ENCODE measurements around the gene GABRB3.

Gene GABRB3

DNA sequence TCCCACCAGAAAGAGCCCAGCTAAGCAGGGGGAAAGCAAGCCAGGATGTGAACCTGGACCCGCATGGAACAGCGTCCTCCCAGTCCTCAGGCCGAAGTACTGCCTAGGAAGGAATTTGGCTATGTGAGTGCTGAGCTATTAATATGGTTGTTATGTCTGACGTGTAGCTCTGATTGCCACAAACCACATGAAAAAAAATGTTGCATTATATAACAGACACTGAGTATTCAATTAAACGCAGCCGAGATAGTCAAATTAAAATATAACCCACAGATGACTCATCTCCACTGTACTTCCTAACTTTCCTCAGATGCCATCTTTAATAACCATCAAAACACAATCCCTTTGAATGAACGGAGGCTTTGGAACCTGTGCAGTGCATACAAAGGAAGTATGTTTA lies 111.1 kb downstream of the GABRB3 start:
- H3K9me3 ChIP-seq (ENCODE audit: control insufficient read depth in 2 of 2, low read length in 2 of 2) = peaks cover 0 to 4% of the 10 kb centered on the region in 2 donors
- no peaks in the 10 kb centered on the region for H3K27me3 ChIP-seq (ENCODE audit: control insufficient read depth in 2 of 2, insufficient read depth in 2 of 2, low read length in 2 of 2)
- no peaks in the 10 kb centered on the region for H3K36me3 ChIP-seq (ENCODE audit: control insufficient read depth in 2 of 2, insufficient read depth in 2 of 2, low read length in 2 of 2)
- H3K4me3 ChIP-seq (ENCODE audit: low read length in 2 of 2) = no peak overlapping the region
- H3K4me1 ChIP-seq (ENCODE audit: control insufficient read depth in 2 of 2, insufficient read depth in 2 of 2, low read length in 2 of 2) = no peaks in the 10 kb centered on the region
- H3K9ac ChIP-seq (ENCODE audit: low read depth in 1 of 2, low read length in 2 of 2) = no peak overlapping the region
- H3K27ac ChIP-seq (ENCODE audit: low read depth in 2 of 2, low read length in 2 of 2) = no peak overlapping the region

DNA sequence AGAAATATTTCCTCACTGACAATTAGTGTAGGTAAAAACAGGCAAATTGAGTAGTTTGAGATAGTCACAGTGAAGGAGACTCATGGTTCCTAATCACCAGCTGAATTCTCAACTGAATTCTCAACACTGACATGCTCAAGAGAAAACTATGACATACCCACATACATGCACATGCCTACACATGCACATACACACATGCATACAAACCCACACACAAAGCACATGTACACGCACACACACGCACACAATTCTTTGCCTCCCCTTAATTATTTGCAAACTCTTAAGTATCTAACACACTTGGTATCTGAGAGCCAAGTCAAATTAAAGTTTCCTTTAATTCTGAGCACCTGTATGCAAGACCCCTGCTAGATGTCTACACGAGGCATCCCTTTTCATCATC lies 111.8 kb downstream of the GABRB3 start:
- no peak overlapping the region for H3K9ac ChIP-seq (ENCODE audit: low read depth in 1 of 2, low read length in 2 of 2)
- H3K27me3 ChIP-seq (ENCODE audit: control insufficient read depth in 2 of 2, insufficient read depth in 2 of 2, low read length in 2 of 2) = no peaks in the 10 kb centered on the region
- H3K4me1 ChIP-seq (ENCODE audit: control insufficient read depth in 2 of 2, insufficient read depth in 2 of 2, low read length in 2 of 2) = no peaks in the 10 kb centered on the region
- H3K27ac ChIP-seq (ENCODE audit: low read depth in 2 of 2, low read length in 2 of 2) = no peak overlapping the region
- no peak overlapping the region for H3K4me3 ChIP-seq (ENCODE audit: low read length in 2 of 2)
- H3K36me3 ChIP-seq (ENCODE audit: control insufficient read depth in 2 of 2, insufficient read depth in 2 of 2, low read length in 2 of 2) = no peaks in the 10 kb centered on the region
- peaks cover 0 to 2% of the 10 kb centered on the region in 2 donors for H3K9me3 ChIP-seq (ENCODE audit: control insufficient read depth in 2 of 2, low read length in 2 of 2)

- no peak overlapping the region for H3K4me3 ChIP-seq (ENCODE audit: low read length in 2 of 2)
- no peak overlapping the region for H3K27ac ChIP-seq (ENCODE audit: low read depth in 2 of 2, low read length in 2 of 2)
- no peak overlapping the region for H3K9ac ChIP-seq (ENCODE audit: low read depth in 1 of 2, low read length in 2 of 2)
- no peaks in the 10 kb centered on the region for H3K36me3 ChIP-seq (ENCODE audit: control insufficient read depth in 2 of 2, insufficient read depth in 2 of 2, low read length in 2 of 2)
- peaks cover 0 to 2% of the 10 kb centered on the region in 2 donors for H3K9me3 ChIP-seq (ENCODE audit: control insufficient read depth in 2 of 2, low read length in 2 of 2)
- H3K4me1 ChIP-seq (ENCODE audit: control insufficient read depth in 2 of 2, insufficient read depth in 2 of 2, low read length in 2 of 2) = no peaks in the 10 kb centered on the region
- no peaks in the 10 kb centered on the region for H3K27me3 ChIP-seq (ENCODE audit: control insufficient read depth in 2 of 2, insufficient read depth in 2 of 2, low read length in 2 of 2)
Observed at GRCh38 chr15:26660241-26660640, 112.6 kb downstream of the GABRB3 start.

- Histone ChIP-seq H3K27ac (ENCODE audit: low read depth in 2 of 2, low read length in 2 of 2) (no peak overlapping the region), H3K27me3 (ENCODE audit: control insufficient read depth in 2 of 2, insufficient read depth in 2 of 2, low read length in 2 of 2) (no peaks in the 10 kb centered on the region), H3K9me3 (ENCODE audit: control insufficient read depth in 2 of 2, low read length in 2 of 2) (peaks cover 0 to 2% of the 10 kb centered on the region in 2 donors), H3K36me3 (ENCODE audit: control insufficient read depth in 2 of 2, insufficient read depth in 2 of 2, low read length in 2 of 2) (no peaks in the 10 kb centered on the region), H3K4me1 (ENCODE audit: control insufficient read depth in 2 of 2, insufficient read depth in 2 of 2, low read length in 2 of 2) (no peaks in the 10 kb centered on the region), H3K9ac (ENCODE audit: low read depth in 1 of 2, low read length in 2 of 2) (no peak overlapping the region), H3K4me3 (ENCODE audit: low read length in 2 of 2) (no peak overlapping the region)
Observed at GRCh38 chr15:26658290-26658689, 114.6 kb downstream of the GABRB3 start.

- Histone ChIP-seq H3K4me1 (ENCODE audit: control insufficient read depth in 2 of 2, insufficient read depth in 2 of 2, low read length in 2 of 2) (no peaks in the 10 kb centered on the region), H3K27me3 (ENCODE audit: control insufficient read depth in 2 of 2, insufficient read depth in 2 of 2, low read length in 2 of 2) (no peaks in the 10 kb centered on the region), H3K4me3 (ENCODE audit: low read length in 2 of 2) (no peak overlapping the region), H3K36me3 (ENCODE audit: control insufficient read depth in 2 of 2, insufficient read depth in 2 of 2, low read length in 2 of 2) (no peaks in the 10 kb centered on the region), H3K27ac (ENCODE audit: low read depth in 2 of 2, low read length in 2 of 2) (no peak overlapping the region), H3K9me3 (ENCODE audit: control insufficient read depth in 2 of 2, low read length in 2 of 2) (peaks cover 0 to 2% of the 10 kb centered on the region in 2 donors), H3K9ac (ENCODE audit: low read depth in 1 of 2, low read length in 2 of 2) (no peak overlapping the region)
Observed at GRCh38 chr15:26656080-26656479, 116.8 kb downstream of the GABRB3 start.

DNA sequence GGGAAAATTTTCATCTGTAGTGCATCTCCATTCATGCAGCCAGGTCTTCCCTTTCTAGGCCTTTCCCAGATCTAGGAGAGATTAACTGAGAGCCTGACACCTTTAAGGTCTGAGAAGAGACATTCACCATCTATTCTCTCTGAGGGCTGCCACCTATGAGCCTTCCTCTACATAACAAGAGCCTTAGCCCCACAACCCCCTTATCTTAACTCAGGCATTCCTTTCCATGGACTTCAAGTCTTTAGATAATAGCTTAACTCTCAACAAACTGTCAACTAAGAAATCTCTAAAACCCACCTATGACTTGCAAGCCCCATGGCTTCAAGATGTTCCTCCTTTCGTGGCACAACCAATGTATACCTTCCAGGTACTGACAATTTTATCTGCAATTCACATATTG lies 121.0 kb downstream of the GABRB3 start:
- H3K27ac ChIP-seq (ENCODE audit: low read depth in 2 of 2, low read length in 2 of 2) = no peak overlapping the region
- no peaks in the 10 kb centered on the region for H3K36me3 ChIP-seq (ENCODE audit: control insufficient read depth in 2 of 2, insufficient read depth in 2 of 2, low read length in 2 of 2)
- no peaks in the 10 kb centered on the region for H3K27me3 ChIP-seq (ENCODE audit: control insufficient read depth in 2 of 2, insufficient read depth in 2 of 2, low read length in 2 of 2)
- H3K4me1 ChIP-seq (ENCODE audit: control insufficient read depth in 2 of 2, insufficient read depth in 2 of 2, low read length in 2 of 2) = no peaks in the 10 kb centered on the region
- H3K4me3 ChIP-seq (ENCODE audit: low read length in 2 of 2) = no peak overlapping the region
- H3K9me3 ChIP-seq (ENCODE audit: control insufficient read depth in 2 of 2, low read length in 2 of 2) = peaks cover 3 to 9% of the 10 kb centered on the region in 2 donors
- no peak overlapping the region for H3K9ac ChIP-seq (ENCODE audit: low read depth in 1 of 2, low read length in 2 of 2)

DNA sequence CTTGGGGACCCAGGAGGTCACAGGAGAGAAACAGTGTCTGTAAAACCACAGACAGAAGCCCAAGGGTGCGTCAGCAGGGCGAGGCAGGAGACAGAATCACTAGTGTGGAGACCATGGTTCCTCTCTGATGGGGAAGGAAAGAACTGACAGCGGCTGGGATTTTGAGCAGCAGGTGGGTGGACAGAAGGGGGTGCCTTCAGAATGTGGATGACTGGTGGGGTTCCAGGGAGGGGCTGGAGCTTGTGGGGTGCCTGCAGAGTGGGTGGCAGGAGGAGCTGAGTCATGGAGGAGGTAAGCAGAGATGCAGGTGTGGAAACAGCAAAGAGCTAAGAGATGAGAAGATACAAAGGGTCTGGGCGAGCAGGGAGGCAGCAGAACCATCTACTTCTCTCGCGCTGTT lies 124.2 kb downstream of the GABRB3 start:
- Histone ChIP-seq H3K9me3 (ENCODE audit: control insufficient read depth in 2 of 2, low read length in 2 of 2) (peaks cover 3 to 9% of the 10 kb centered on the region in 2 donors), H3K9ac (ENCODE audit: low read depth in 1 of 2, low read length in 2 of 2) (no peak overlapping the region), H3K36me3 (ENCODE audit: control insufficient read depth in 2 of 2, insufficient read depth in 2 of 2, low read length in 2 of 2) (no peaks in the 10 kb centered on the region), H3K27ac (ENCODE audit: low read depth in 2 of 2, low read length in 2 of 2) (no peak overlapping the region), H3K4me1 (ENCODE audit: control insufficient read depth in 2 of 2, insufficient read depth in 2 of 2, low read length in 2 of 2) (no peaks in the 10 kb centered on the region), H3K4me3 (ENCODE audit: low read length in 2 of 2) (no peak overlapping the region), H3K27me3 (ENCODE audit: control insufficient read depth in 2 of 2, insufficient read depth in 2 of 2, low read length in 2 of 2) (no peaks in the 10 kb centered on the region)

DNA sequence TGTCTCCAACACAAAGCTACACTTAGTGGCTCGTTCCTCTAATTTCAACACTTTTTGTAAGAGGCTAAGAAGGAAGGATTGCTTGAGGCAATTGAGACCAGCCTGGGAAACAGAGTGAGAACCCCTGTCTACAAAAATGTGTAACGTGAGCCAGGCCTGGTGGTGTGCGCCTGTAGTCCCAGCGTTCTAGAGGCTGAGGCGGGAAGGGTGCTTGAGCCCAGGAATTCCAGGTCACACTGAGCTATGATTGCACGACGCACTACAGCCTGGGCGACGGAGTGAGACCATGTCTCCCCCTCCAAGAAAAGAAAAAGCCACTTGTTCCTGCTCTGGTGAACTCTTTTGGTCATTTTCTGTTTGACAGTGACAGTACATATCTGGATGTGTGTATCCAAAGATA lies 127.9 kb downstream of the GABRB3 start:
- Histone ChIP-seq H3K27me3 (ENCODE audit: control insufficient read depth in 2 of 2, insufficient read depth in 2 of 2, low read length in 2 of 2) (no peaks in the 10 kb centered on the region), H3K4me3 (ENCODE audit: low read length in 2 of 2) (no peak overlapping the region), H3K9me3 (ENCODE audit: control insufficient read depth in 2 of 2, low read length in 2 of 2) (peaks cover 6% of the 10 kb centered on the region in 2 donors), H3K27ac (ENCODE audit: low read depth in 2 of 2, low read length in 2 of 2) (no peak overlapping the region), H3K36me3 (ENCODE audit: control insufficient read depth in 2 of 2, insufficient read depth in 2 of 2, low read length in 2 of 2) (no peaks in the 10 kb centered on the region), H3K9ac (ENCODE audit: low read depth in 1 of 2, low read length in 2 of 2) (no peak overlapping the region), H3K4me1 (ENCODE audit: control insufficient read depth in 2 of 2, insufficient read depth in 2 of 2, low read length in 2 of 2) (no peaks in the 10 kb centered on the region)

GRCh38 chr15:26641144-26641543 lies 131.7 kb downstream of the GABRB3 start:
- Histone ChIP-seq H3K27ac (ENCODE audit: low read depth in 2 of 2, low read length in 2 of 2) (no peak overlapping the region), H3K4me1 (ENCODE audit: control insufficient read depth in 2 of 2, insufficient read depth in 2 of 2, low read length in 2 of 2) (no peaks in the 10 kb centered on the region), H3K4me3 (ENCODE audit: low read length in 2 of 2) (no peak overlapping the region), H3K9me3 (ENCODE audit: control insufficient read depth in 2 of 2, low read length in 2 of 2) (peaks cover 3 to 5% of the 10 kb centered on the region in 2 donors), H3K9ac (ENCODE audit: low read depth in 1 of 2, low read length in 2 of 2) (no peak overlapping the region), H3K27me3 (ENCODE audit: control insufficient read depth in 2 of 2, insufficient read depth in 2 of 2, low read length in 2 of 2) (no peaks in the 10 kb centered on the region), H3K36me3 (ENCODE audit: control insufficient read depth in 2 of 2, insufficient read depth in 2 of 2, low read length in 2 of 2) (no peaks in the 10 kb centered on the region)

GRCh38 chr15:26640601-26641000 lies 132.3 kb downstream of the GABRB3 start:
- H3K4me1 ChIP-seq (ENCODE audit: control insufficient read depth in 2 of 2, insufficient read depth in 2 of 2, low read length in 2 of 2) = no peaks in the 10 kb centered on the region
- H3K27ac ChIP-seq (ENCODE audit: low read depth in 2 of 2, low read length in 2 of 2) = no peak overlapping the region
- peaks cover 3 to 5% of the 10 kb centered on the region in 2 donors for H3K9me3 ChIP-seq (ENCODE audit: control insufficient read depth in 2 of 2, low read length in 2 of 2)
- no peak overlapping the region for H3K4me3 ChIP-seq (ENCODE audit: low read length in 2 of 2)
- no peak overlapping the region for H3K9ac ChIP-seq (ENCODE audit: low read depth in 1 of 2, low read length in 2 of 2)
- H3K27me3 ChIP-seq (ENCODE audit: control insufficient read depth in 2 of 2, insufficient read depth in 2 of 2, low read length in 2 of 2) = no peaks in the 10 kb centered on the region
- no peaks in the 10 kb centered on the region for H3K36me3 ChIP-seq (ENCODE audit: control insufficient read depth in 2 of 2, insufficient read depth in 2 of 2, low read length in 2 of 2)

GRCh38 chr15:26639966-26640365 lies 132.9 kb downstream of the GABRB3 start:
- H3K27ac ChIP-seq (ENCODE audit: low read depth in 2 of 2, low read length in 2 of 2) = no peak overlapping the region
- no peak overlapping the region for H3K4me3 ChIP-seq (ENCODE audit: low read length in 2 of 2)
- H3K36me3 ChIP-seq (ENCODE audit: control insufficient read depth in 2 of 2, insufficient read depth in 2 of 2, low read length in 2 of 2) = no peaks in the 10 kb centered on the region
- H3K27me3 ChIP-seq (ENCODE audit: control insufficient read depth in 2 of 2, insufficient read depth in 2 of 2, low read length in 2 of 2) = no peaks in the 10 kb centered on the region
- H3K4me1 ChIP-seq (ENCODE audit: control insufficient read depth in 2 of 2, insufficient read depth in 2 of 2, low read length in 2 of 2) = no peaks in the 10 kb centered on the region
- H3K9ac ChIP-seq (ENCODE audit: low read depth in 1 of 2, low read length in 2 of 2) = no peak overlapping the region
- peaks cover 3 to 5% of the 10 kb centered on the region in 2 donors for H3K9me3 ChIP-seq (ENCODE audit: control insufficient read depth in 2 of 2, low read length in 2 of 2)

Data from mucosa of rectum (tissue), 2 donors.